H1 (cell line): ENCODE results near the gene GLIPR2.

ENCODE experiments used
- ATF3 ChIP-seq: IDR thresholded peaks from 2 replicates; pipeline ENCODE4 v1.6.1; 2011; ENCODE audit warnings: low read depth, mild to moderate bottlenecking, low read length; ENCODE audit not compliant: insufficient read depth
- CTCF ChIP-seq, 3 experiments: IDR thresholded peaks; 1 replicate in 2 of 3; 2 replicates in 1 of 3; pipeline versions ENCODE4 v1.5.1 to v1.6.1; 2011; ENCODE audit warnings: low read length in 3 of 3, mild to moderate bottlenecking in 3 of 3, inconsistent platforms in 2 of 3, low read depth in 1 of 3, moderate library complexity in 1 of 3; ENCODE audit not compliant: insufficient read depth in 1 of 3; ENCODE audit errors: control extremely low read depth in 1 of 3
- EGR1 ChIP-seq: IDR thresholded peaks from 2 replicates; pipeline ENCODE4 v1.6.1; 2011; ENCODE audit warnings: low read depth, low read length, borderline replicate concordance
- EZH2 ChIP-seq: fragments of 200-600 bp; sonication (generic); IDR thresholded peaks from 2 replicates; pipeline ENCODE4 v1.7.1; 2012; ENCODE audit warnings: low read depth, mild to moderate bottlenecking, moderate library complexity, low read length, inconsistent platforms; ENCODE audit not compliant: severe bottlenecking
- KDM5A ChIP-seq: fragments of 200-600 bp; IDR thresholded peaks from 2 replicates; pipeline ENCODE4 v1.7.1; 2012; ENCODE audit warnings: mild to moderate bottlenecking, low read length, inconsistent platforms, mixed read lengths
- MAFK ChIP-seq: IDR thresholded peaks from 2 replicates; pipeline ENCODE4 v1.6.1; 2012; ENCODE audit warnings: low read depth, mild to moderate bottlenecking, improper control_type of control experiment, low read length
- POLR2A ChIP-seq, 2 experiments: IDR thresholded peaks; 1 replicate in 1 of 2; 2 replicates in 1 of 2; pipeline ENCODE4 v1.6.1; 2011; ENCODE audit warnings: low read depth in 2 of 2, low read length in 2 of 2, mild to moderate bottlenecking in 2 of 2; ENCODE audit errors: control extremely low read depth in 1 of 2
- POLR2AphosphoS5 ChIP-seq: IDR thresholded peaks from 2 replicates; pipeline ENCODE4 v1.6.1; 2011; ENCODE audit warnings: low read depth, low read length

GRCh38 chr9:36211510-36211909 is 75.0 kb downstream of the GLIPR2 start:
- no peak for TF ChIP-seq CTCF (IDR thresholded peaks at IDR 0.05; ENCODE audit: control extremely low read depth in 1 of 3, insufficient read depth in 1 of 3, low read depth in 1 of 3, low read length in 3 of 3)
- no peak for TF ChIP-seq EZH2
- TF ChIP-seq KDM5A: no peak
- no peak for TF ChIP-seq MAFK
- no peak for TF ChIP-seq ATF3
- TF ChIP-seq EGR1: no peak
- no peak for TF ChIP-seq POLR2AphosphoS5
- no peak for TF ChIP-seq POLR2A (IDR thresholded peaks at IDR 0.05; ENCODE audit: control extremely low read depth in 1 of 2, low read depth in 2 of 2, low read length in 2 of 2)
